Measurements from ENCODE around the gene HOXD11.

DNA sequence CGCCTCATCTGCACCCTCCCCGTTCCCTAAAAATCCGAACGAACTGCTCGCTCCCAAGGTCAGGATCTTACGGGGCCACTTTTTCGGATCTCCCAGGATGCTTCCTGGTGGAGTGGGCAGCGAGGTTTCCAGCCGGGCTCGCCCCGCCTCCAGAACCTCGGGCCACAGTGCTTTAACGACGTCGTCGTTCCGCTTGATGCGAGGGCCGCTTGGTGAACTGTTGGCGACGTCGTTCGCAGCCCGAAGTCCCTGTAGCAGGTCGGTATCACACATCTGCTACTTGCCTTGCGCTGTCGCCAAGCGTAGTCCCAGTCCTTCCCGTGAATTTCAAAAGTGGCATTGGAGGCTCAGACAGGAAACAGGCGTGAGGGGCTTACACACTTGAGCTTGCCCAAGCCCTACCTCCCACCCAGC is 38.7 kb upstream of the HOXD11 start:
- TF ChIP-seq POLR2AphosphoS5 (IDR thresholded peaks at IDR 0.05), result no peak
- no peak for TF ChIP-seq CTCF (IDR thresholded peaks at IDR 0.05)

All from suprapubic skin (tissue), 3 donors.